Measurements from ENCODE around the gene RGS17. TPM values are rescaled to one million over a fixed set of nuclear protein-coding genes. Genes with fewer than 3 reads are reported as not detected.
A peak's percentile ranks its signal among the peaks of the same experiment; 100 is the strongest.

Gene RGS17
- total and polyA plus RNA-seq, 2 experiments from 2014 or later = 0.15 to 1.1 TPM

- Histone ChIP-seq H3K4me1 (ENCODE audit: low read depth) (peaks cover 29% of the 10 kb centered on the region), H3K9me3 (ENCODE audit: low read depth) (no peaks in the 10 kb centered on the region), H3K27me3 (no peaks in the 10 kb centered on the region), H3K4me3 (no peak overlapping the region), H3K36me3 (no peaks in the 10 kb centered on the region), H3K27ac (no peak overlapping the region)
- TF ChIP-seq CTCF (IDR thresholded peaks at IDR 0.05; ENCODE audit: low read depth, low read length) = no peak
- DNase-seq (ENCODE audit: low read depth in 1 of 2, low spot score in 1 of 2) = no peak
Observed at GRCh38 chr6:153106021-153106420, 25.1 kb downstream of the RGS17 start.

- TF ChIP-seq CTCF (IDR thresholded peaks at IDR 0.05; ENCODE audit: low read depth, low read length) = no peak
- peak overlapping the region; percentile 55 for H3K27ac ChIP-seq
- peaks cover 29% of the 10 kb centered on the region for H3K4me1 ChIP-seq (ENCODE audit: low read depth)
- H3K9me3 ChIP-seq (ENCODE audit: low read depth) = no peaks in the 10 kb centered on the region
- DNase-seq (ENCODE audit: low read depth in 1 of 2, low spot score in 1 of 2) = no peak
- no peak overlapping the region for H3K4me3 ChIP-seq
- no peaks in the 10 kb centered on the region for H3K27me3 ChIP-seq
- no peaks in the 10 kb centered on the region for H3K36me3 ChIP-seq
Observed at GRCh38 chr6:153104220-153104619, 26.9 kb downstream of the RGS17 start.

- TF ChIP-seq CTCF (IDR thresholded peaks at IDR 0.05; ENCODE audit: low read depth, low read length) = no peak
- Histone ChIP-seq H3K27ac (peak overlapping the region; percentile 55), H3K4me3 (no peak overlapping the region), H3K4me1 (ENCODE audit: low read depth) (peaks cover 29% of the 10 kb centered on the region), H3K27me3 (no peaks in the 10 kb centered on the region), H3K36me3 (no peaks in the 10 kb centered on the region), H3K9me3 (ENCODE audit: low read depth) (no peaks in the 10 kb centered on the region)
- peak in 1 of 2 donors; percentile 63 for DNase-seq (ENCODE audit: low read depth in 1 of 2, low spot score in 1 of 2)
Observed at GRCh38 chr6:153103319-153103655, 27.8 kb downstream of the RGS17 start.

- no peak for DNase-seq (ENCODE audit: low read depth in 1 of 2, low spot score in 1 of 2)
- Histone ChIP-seq H3K27me3 (no peaks in the 10 kb centered on the region), H3K4me1 (ENCODE audit: low read depth) (peaks cover 29% of the 10 kb centered on the region), H3K36me3 (no peaks in the 10 kb centered on the region), H3K9me3 (ENCODE audit: low read depth) (no peaks in the 10 kb centered on the region), H3K4me3 (no peak overlapping the region), H3K27ac (peak overlapping the region; percentile 12)
- TF ChIP-seq CTCF (IDR thresholded peaks at IDR 0.05; ENCODE audit: low read depth, low read length) = no peak
Observed at GRCh38 chr6:153102605-153103318, 28.3 kb downstream of the RGS17 start.

- H3K36me3 ChIP-seq = no peaks in the 10 kb centered on the region
- H3K4me1 ChIP-seq (ENCODE audit: low read depth) = peaks cover 29% of the 10 kb centered on the region
- no peaks in the 10 kb centered on the region for H3K27me3 ChIP-seq
Observed at GRCh38 chr6:153101461-153101860, 29.6 kb downstream of the RGS17 start.

More at GRCh38 chr6:153101461-153101860, 29.6 kb downstream of the RGS17 start:
- TF ChIP-seq CTCF (IDR thresholded peaks at IDR 0.05; ENCODE audit: low read depth, low read length) = no peak
- DNase-seq (ENCODE audit: low read depth in 1 of 2, low spot score in 1 of 2) = no peak
- no peaks in the 10 kb centered on the region for H3K9me3 ChIP-seq (ENCODE audit: low read depth)
- no peak overlapping the region for H3K4me3 ChIP-seq
- H3K27ac ChIP-seq = no peak overlapping the region

All from cardiac muscle cell (in vitro differentiated cells and primary cell).